ENCODE data around the gene CTSG.
"Not testable (repeated sequence)": the region's sequence is repeated elsewhere in the genome, so short reads cannot be mapped to it uniquely, and the experiment has no call there.

The CTSG gene

DNA sequence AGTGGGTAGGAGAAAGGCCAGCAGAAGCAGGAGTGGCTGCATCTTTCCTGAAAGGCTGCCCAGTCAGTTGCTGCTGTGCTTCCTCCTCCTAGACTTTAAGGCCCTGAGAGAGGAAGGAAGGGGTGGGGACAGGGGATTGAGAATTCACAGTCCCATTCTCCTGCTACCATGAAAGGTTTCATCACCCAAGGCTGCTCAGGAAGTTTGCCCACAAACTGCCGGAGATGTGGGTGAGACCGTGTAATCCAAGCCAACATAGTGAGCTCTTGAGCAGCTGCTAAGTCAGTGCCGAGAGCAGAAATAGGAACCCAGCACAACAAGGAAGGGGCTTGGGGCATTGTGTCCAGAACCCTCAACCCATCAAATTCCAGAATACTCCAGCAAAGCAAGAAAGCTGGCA is at the start of gene CTSG:
Gene CTSG, minus strand, starts transcription at position 69 of the 400 bp plus-strand sequence. Its CDS starts 27 bp downstream, at position 42.
- DNase-seq: no peak

DNA sequence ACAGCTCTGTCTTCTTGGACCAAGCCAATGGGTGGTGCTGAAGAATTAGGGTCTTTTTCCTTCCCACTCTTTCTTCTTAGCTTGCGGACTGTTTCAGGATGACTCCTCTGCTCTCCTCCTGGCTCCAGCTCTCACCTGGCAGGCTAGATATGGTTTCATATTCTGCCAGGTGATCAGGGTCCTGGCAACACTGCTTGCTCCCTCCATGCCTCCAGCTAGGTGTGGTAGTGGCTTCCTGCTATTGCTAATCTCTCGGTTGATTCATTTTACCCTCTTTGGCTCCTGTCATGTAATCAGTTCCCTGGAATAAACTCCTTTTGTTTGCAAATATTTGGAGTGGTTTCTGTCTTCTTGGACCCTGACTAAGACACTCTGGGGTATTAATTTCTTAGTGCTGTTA is 37.7 kb upstream of the CTSG start:
- no peak for DNase-seq

GRCh38 chr14:24613241-24613640 is 37.2 kb upstream of the CTSG start:
- no peak for DNase-seq

DNA sequence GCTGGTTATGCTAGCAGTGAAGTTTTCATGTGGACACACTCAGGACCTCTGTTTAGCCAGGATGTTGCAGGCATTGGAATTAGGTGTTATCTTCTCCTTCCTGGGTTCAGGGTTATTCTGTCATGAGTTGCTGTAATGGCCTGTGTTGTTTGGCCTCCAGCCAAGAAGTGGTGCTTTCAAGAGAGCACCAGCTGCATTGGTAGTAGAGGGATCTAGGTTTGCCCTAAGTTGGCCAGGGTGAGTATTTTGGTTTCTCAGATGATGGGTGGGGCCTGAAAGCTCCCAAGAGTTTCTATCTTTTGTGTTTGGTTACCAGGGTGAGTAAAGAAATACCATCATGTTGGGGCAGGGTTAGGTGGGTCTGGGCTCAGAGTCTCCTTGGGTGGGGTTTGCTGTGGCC is 36.1 kb upstream of the CTSG start:
- no peak for DNase-seq

- no peak for DNase-seq
Measured at GRCh38 chr14:24609655-24610344, 33.8 kb upstream of the CTSG start, which contains the start of gene GZMH. TSS of gene GZMH (minus strand) at chr14:24609685. CDS start at chr14:24609613, 72 bp downstream.

- no peak for DNase-seq
Measured at GRCh38 chr14:24607635-24608514, 31.8 kb upstream of the CTSG start.

GRCh38 chr14:24607081-24607480 is 31.0 kb upstream of the CTSG start:
- DNase-seq: no peak

DNA sequence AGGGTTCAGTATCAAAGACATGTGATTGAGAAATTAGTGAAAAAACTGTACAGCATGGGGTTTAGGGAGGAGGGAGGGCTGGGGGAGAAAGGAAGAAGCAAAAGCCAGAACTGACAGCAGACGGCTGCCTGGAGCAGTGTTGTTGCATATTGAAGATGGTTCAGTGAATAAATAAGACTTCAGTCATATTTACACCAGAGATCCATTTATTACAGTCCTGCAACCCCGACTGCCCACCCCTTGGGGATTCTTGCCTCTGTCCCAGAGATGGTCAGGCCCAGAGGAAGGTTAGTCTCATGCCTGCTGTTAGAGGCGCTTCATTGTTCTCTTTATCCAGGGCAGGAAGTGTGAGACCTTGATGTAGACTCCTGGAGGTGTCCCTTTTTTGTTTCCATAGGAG is 30.2 kb upstream of the CTSG start:
- no peak for DNase-seq

DNA sequence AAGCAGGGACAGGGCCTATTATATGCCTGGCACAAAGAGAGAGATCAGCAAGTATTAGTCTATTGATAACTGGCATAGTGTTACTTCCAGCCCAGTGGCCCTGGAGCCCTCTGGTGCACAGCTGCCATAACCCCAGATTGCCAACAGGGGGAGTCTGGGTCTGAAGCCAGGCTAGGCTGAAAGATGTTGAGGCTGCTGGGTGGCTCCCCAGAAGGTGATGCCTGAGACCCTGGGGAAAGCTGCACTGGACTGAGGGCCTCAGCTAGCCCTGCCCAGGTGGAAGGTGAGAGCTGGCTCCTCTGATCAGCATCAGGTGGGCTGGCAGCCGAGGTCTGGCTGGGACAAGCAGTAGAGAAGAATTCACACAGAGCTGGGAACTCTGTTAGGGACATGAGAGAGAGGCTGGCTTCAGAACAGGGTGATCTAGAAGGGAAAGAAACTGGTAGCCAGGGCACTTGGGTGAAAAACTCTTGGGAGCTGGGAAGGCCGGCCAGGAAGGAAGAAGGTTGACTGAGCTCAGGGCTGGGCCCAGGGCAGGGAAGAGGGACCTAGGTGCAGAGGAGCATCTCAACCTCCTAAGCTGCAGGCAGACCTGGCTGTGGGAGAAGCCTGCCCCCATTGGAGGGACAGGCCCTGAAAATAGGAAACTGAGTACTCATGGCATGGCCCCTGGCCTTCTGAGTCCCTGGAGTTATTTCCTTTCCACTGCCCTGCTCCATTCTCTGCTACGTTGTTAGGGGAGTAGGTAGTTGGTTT is 29.6 kb upstream of the CTSG start:
- no peak for DNase-seq

DNA sequence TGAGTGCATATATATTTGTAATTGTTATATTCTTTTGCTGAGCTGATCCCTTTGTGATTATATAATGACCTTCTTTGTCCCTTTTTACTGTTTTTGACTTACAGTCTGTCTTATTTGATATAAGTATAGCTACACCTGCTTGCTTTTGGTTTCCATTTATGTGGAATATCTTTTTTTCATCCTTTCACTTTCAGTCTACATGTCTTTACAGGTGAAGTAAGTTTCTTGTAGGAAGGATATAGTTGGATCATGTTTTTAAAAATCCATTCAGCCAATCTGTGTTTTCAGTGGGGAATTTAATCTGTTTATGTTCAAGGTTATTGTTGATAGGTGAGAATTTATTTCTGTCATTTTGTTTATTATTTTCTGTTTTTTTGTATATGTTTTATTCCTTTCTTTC is 21.4 kb upstream of the CTSG start:
- DNase-seq: no peak

DNA sequence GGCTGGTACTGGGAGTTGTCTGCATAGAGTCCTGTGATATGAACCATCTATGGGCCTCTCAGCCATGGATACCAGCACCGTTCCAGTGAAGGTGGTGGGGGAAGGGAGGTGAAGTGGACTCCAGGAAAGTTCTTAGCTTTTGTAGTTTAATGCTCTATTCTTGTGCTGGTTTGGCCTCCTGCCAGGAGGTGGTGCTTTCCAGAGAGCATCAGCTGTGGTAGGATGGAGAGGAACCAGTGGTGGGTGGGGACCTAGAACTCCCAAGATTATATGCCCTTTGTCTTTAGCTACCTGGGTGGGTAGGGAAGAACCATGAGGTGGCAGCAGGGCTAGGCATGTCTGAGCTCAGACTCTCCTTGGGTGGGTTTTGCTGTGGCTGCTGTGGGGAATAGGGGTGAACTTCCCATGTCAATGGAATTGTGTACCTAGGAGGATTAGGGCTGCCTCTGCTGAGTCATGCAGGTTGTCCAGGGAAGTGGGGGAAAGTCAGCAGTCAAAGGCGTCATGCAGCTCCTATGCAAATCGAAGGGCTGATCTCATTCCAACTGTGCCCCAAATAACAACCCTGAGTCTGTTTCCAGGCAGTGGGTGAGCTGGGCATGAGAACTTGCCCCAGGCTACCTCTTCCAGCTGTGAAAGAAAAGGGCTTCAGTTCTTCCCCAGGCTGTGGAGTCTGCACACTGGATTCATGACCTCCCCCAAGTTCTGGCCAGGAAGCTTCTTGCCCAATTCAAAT is 19.2 kb upstream of the CTSG start:
- DNase-seq: no peak

DNA sequence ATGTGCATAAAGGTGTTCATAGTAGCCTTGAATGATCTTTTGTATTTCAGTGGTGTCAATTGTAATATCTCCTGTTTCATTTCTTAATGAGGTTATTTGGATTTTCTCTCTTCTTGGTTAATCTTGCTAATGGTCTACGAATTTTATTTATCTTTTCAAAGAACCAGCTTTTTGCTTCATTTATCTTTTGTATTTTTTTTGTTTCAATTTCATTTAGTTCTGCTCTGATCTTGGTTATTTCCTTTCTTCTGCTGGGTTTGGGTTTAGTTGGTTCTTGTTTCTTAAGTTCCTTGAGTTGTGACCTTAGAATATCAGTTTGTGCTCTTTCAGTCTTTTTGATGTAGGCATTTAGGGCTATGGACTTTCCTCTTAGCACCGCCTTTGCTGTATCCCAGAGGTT is 15.0 kb upstream of the CTSG start:
- not testable (repeated sequence) for DNase-seq

DNA sequence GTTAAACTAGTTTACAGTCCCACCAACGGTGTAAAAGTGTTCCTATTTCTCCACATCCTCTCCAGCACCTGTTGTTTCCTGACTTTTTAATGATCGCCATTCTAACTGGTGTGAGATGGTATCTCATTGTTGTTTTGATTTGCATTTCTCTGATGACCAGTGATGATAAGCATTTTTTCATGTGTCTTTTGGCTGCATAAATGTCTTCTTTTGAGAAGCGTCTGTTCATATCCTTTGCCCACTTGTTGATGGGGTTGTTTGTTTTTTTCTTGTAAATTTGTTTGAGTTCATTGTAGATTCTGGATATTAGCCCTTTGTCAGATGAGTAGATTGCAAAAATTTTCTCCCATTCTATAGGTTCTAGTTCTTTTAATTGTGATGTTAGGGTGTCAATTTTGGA is 8.4 kb upstream of the CTSG start:
- DNase-seq: not testable (repeated sequence)

DNA sequence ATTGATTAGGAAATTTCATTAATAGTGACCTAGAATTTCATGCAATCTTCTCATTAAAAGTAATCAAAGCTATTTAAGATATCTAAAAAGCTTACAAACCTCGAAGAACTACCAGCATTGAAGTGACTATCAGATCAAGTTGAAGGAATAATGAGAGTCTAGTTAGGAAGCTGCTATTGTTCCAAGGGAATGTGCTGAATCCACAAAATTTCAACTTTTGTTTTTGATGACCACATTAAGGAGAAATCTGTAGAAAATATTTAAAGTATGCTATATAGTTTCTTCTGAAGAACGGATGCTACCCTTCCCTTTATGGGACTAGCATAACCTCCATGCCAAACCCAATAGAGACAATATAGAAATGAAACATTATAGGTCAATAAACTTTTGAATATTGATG is 2.5 kb upstream of the CTSG start:
- no peak for DNase-seq

- DNase-seq: no peak
Measured at GRCh38 chr14:24576771-24577170, 721 bp upstream of the CTSG start.

- DNase-seq: no peak
Measured at GRCh38 chr14:24574206-24574774, 1.8 kb downstream of the CTSG start.

- DNase-seq: no peak
Measured at GRCh38 chr14:24566318-24566717, 9.7 kb downstream of the CTSG start.

DNA sequence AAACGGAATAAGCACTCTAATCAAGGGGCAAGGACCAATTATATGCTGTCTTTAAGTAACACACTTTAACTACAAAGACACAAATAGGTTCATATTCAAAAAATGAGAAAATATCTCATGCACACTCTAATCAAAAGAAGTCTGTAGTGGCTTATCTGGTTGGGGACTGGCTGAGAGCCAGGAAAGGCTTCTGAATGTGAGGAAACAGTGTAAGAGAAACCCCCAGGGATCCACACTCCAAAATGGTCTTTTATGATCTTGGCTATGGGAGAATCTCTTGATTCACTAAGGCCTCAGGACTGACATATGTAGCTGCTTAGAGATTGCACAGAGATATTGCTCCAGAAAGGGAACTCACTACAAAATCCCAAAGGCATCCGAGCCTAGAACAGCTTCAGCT is 10.3 kb downstream of the CTSG start:
- no peak for DNase-seq

DNA sequence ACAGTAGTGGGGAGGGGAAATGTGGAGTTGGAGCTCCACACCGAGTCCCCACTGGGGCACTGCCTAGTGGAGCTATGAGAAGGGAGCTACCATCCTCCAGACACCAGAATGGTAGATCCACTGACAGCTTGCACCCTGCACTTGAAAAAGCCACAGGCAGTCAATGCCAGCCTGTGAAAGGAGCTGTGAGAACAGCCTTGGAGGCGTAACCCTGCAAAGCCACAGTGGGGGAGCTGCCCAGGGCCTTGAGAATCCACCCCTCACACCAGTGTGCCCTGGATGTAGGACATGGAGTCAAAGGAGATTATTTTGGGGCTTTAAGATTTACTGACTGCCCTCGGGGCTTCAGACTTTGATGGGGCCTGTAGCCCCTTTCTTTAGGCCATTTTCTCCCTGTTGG is 12.5 kb downstream of the CTSG start:
- no peak for DNase-seq

- DNase-seq: no peak
Measured at GRCh38 chr14:24556756-24557155, 19.3 kb downstream of the CTSG start.

- DNase-seq: not testable (repeated sequence)
Measured at GRCh38 chr14:24549064-24549463, 27.0 kb downstream of the CTSG start.

- DNase-seq: no peak
Measured at GRCh38 chr14:24542346-24542936, 33.6 kb downstream of the CTSG start.
